Ecto neural progenitor cell (in vitro differentiated cells): ENCODE measurements around the gene SRP68.

Source experiments
- DNase-seq: peaks from one replicate; pipeline ENCODE4 v3.0.0-alpha.2; 2018; ENCODE audit warnings: low spot score

The SRP68 gene

GRCh38 chr17:76072148-76072858, at the start of gene SRP68:
Gene SRP68 (minus strand): TSS chr17:76072517. CDS start chr17:76072491, 26 bp downstream.
- DNase-seq, result peak; percentile 99

- DNase-seq, result peak; percentile 71
Observed at GRCh38 chr17:76121932-76122430, 49.7 kb upstream of the SRP68 start.

GRCh38 chr17:76120658-76121008, 48.3 kb upstream of the SRP68 start:
- DNase-seq, result no peak

- DNase-seq, result peak; percentile 59
Observed at GRCh38 chr17:76119409-76120371, 47.4 kb upstream of the SRP68 start.

GRCh38 chr17:76115138-76115754, 42.9 kb upstream of the SRP68 start:
- no peak for DNase-seq

GRCh38 chr17:76111956-76112355, 39.6 kb upstream of the SRP68 start:
- DNase-seq, result no peak

- DNase-seq, result no peak
Observed at GRCh38 chr17:76107509-76107908, 35.2 kb upstream of the SRP68 start.

- DNase-seq, result no peak
Observed at GRCh38 chr17:76106703-76107102, 34.4 kb upstream of the SRP68 start.

GRCh38 chr17:76104896-76105231, 32.5 kb upstream of the SRP68 start:
- no peak for DNase-seq

GRCh38 chr17:76104140-76104895, 32.0 kb upstream of the SRP68 start:
- DNase-seq, result no peak

GRCh38 chr17:76103274-76104139, 31.2 kb upstream of the SRP68 start, which contains the start of gene EXOC7:
Gene EXOC7 (minus strand): TSS chr17:76103787. CDS start chr17:76103692, 95 bp downstream.
- DNase-seq, result peak; percentile 98

GRCh38 chr17:76102944-76103273, 30.6 kb upstream of the SRP68 start:
- DNase-seq, result no peak

GRCh38 chr17:76097716-76098295, 25.5 kb upstream of the SRP68 start:
- peak; percentile 42 for DNase-seq

GRCh38 chr17:76095943-76096342, 23.6 kb upstream of the SRP68 start:
- peak; percentile 37 for DNase-seq

- DNase-seq, result no peak
Observed at GRCh38 chr17:76094046-76094445, 21.7 kb upstream of the SRP68 start.

- no peak for DNase-seq
Observed at GRCh38 chr17:76092526-76093413, 20.5 kb upstream of the SRP68 start.

- DNase-seq, result no peak
Observed at GRCh38 chr17:76091526-76092286, 19.4 kb upstream of the SRP68 start.

- no peak for DNase-seq
Observed at GRCh38 chr17:76090517-76091129, 18.3 kb upstream of the SRP68 start.
